ENCODE data around the gene CPLANE1. TPM values are rescaled to one million over a fixed set of nuclear protein-coding genes. Genes with fewer than 3 reads are reported as not detected.

Gene CPLANE1
- total RNA-seq, 1 experiment from 2014 or later = 21.9 TPM

GRCh38 chr5:37120270-37120669, 128.9 kb downstream of the CPLANE1 start:
- Histone ChIP-seq H3K4me3 (ENCODE audit: low read depth, low read length, poor library complexity, severe bottlenecking) (no peak overlapping the region), H3K27me3 (replicated peaks; ENCODE audit: insufficient read depth, low read depth, low read length, poor library complexity) (no peaks in the 10 kb centered on the region), H3K4me1 (ENCODE audit: insufficient read depth, low read length, poor library complexity, severe bottlenecking) (no peaks in the 10 kb centered on the region), H3K27ac (ENCODE audit: low read depth, low read length, poor library complexity, severe bottlenecking) (no peak overlapping the region), H3K9me3 (ENCODE audit: low read depth, low read length, poor library complexity, severe bottlenecking) (no peaks in the 10 kb centered on the region), H3K36me3 (ENCODE audit: insufficient read depth, low read length, poor library complexity, severe bottlenecking) (no peaks in the 10 kb centered on the region)
- ChIA-PET CTCF (no interaction called here), POLR2A (ENCODE audit: low non-redundant PET) (no interaction called here)
- no TSS peak for BruUV-seq (replicated peaks)
- intact Hi-C loops (cut with micrococcal nuclease; ENCODE audit: unreplicated experiment) = no loop called here
- DNase-seq (ENCODE audit: low spot score) = no peak
- TF ChIP-seq CTCF (conservative IDR thresholded peaks at IDR 0.05; ENCODE audit: low read depth, low read length) (no peak), EZH2 (IDR thresholded peaks at IDR 0.05; ENCODE audit: borderline replicate concordance, low read depth, low read length, poor library complexity, severe bottlenecking) (no peak)

- no peak overlapping the region for H3K27ac ChIP-seq (ENCODE audit: low read depth, low read length, poor library complexity, severe bottlenecking)
- H3K36me3 ChIP-seq (ENCODE audit: insufficient read depth, low read length, poor library complexity, severe bottlenecking) = no peaks in the 10 kb centered on the region
- no peaks in the 10 kb centered on the region for H3K4me1 ChIP-seq (ENCODE audit: insufficient read depth, low read length, poor library complexity, severe bottlenecking)
- ChIA-PET CTCF (no interaction called here), POLR2A (ENCODE audit: low non-redundant PET) (no interaction called here)
- TF ChIP-seq CTCF (conservative IDR thresholded peaks at IDR 0.05; ENCODE audit: low read depth, low read length) (no peak), EZH2 (IDR thresholded peaks at IDR 0.05; ENCODE audit: borderline replicate concordance, low read depth, low read length, poor library complexity, severe bottlenecking) (no peak)
- no peak overlapping the region for H3K4me3 ChIP-seq (ENCODE audit: low read depth, low read length, poor library complexity, severe bottlenecking)
- intact Hi-C loops (cut with micrococcal nuclease; ENCODE audit: unreplicated experiment) = no loop called here
- no TSS peak for BruUV-seq (replicated peaks)
- no peaks in the 10 kb centered on the region for H3K27me3 ChIP-seq (replicated peaks; ENCODE audit: insufficient read depth, low read depth, low read length, poor library complexity)
- H3K9me3 ChIP-seq (ENCODE audit: low read depth, low read length, poor library complexity, severe bottlenecking) = no peaks in the 10 kb centered on the region
- no peak for DNase-seq (ENCODE audit: low spot score)
Observed at GRCh38 chr5:37116359-37116758, 132.8 kb downstream of the CPLANE1 start.

GRCh38 chr5:37112383-37112991, 136.7 kb downstream of the CPLANE1 start:
- Histone ChIP-seq H3K4me3 (ENCODE audit: low read depth, low read length, poor library complexity, severe bottlenecking) (no peak overlapping the region), H3K36me3 (ENCODE audit: insufficient read depth, low read length, poor library complexity, severe bottlenecking) (no peaks in the 10 kb centered on the region), H3K27ac (ENCODE audit: low read depth, low read length, poor library complexity, severe bottlenecking) (no peak overlapping the region), H3K9me3 (ENCODE audit: low read depth, low read length, poor library complexity, severe bottlenecking) (no peaks in the 10 kb centered on the region), H3K27me3 (replicated peaks; ENCODE audit: insufficient read depth, low read depth, low read length, poor library complexity) (no peaks in the 10 kb centered on the region), H3K4me1 (ENCODE audit: insufficient read depth, low read length, poor library complexity, severe bottlenecking) (no peaks in the 10 kb centered on the region)
- ChIA-PET CTCF (no interaction called here), POLR2A (ENCODE audit: low non-redundant PET) (no interaction called here)
- no TSS peak for BruUV-seq (replicated peaks)
- DNase-seq (ENCODE audit: low spot score) = no peak
- intact Hi-C loops (cut with micrococcal nuclease; ENCODE audit: unreplicated experiment) = no loop called here
- TF ChIP-seq CTCF (conservative IDR thresholded peaks at IDR 0.05; ENCODE audit: low read depth, low read length) (no peak), EZH2 (IDR thresholded peaks at IDR 0.05; ENCODE audit: borderline replicate concordance, low read depth, low read length, poor library complexity, severe bottlenecking) (no peak)
